ENCODE results near the gene MAPK14.

GRCh38 chr6:36136551-36136950, 108.9 kb downstream of the MAPK14 start:
- TF ChIP-seq CTCF (conservative IDR thresholded peaks at IDR 0.05; ENCODE audit: low read depth, low read length) (no peak), SMC3 (IDR thresholded peaks at IDR 0.05; ENCODE audit: low read depth, low read length) (no peak), POLR2A (IDR thresholded peaks at IDR 0.05; ENCODE audit: low read depth, low read length) (no peak), CEBPB (IDR thresholded peaks at IDR 0.05; ENCODE audit: low read depth, low read length) (no peak), USF2 (IDR thresholded peaks at IDR 0.05; ENCODE audit: low read depth, low read length) (no peak), FOS (IDR thresholded peaks at IDR 0.05; ENCODE audit: low read depth, low read length) (no peak), NFE2L2 (IDR thresholded peaks at IDR 0.05; ENCODE audit: low read depth, low read length) (no peak), MXI1 (IDR thresholded peaks at IDR 0.05; ENCODE audit: borderline replicate concordance, low read depth, low read length) (no peak), RFX5 (IDR thresholded peaks at IDR 0.05; ENCODE audit: low read depth, low read length) (no peak), BHLHE40 (IDR thresholded peaks at IDR 0.05; ENCODE audit: low read depth, low read length) (no peak), RAD21 (IDR thresholded peaks at IDR 0.05; ENCODE audit: low read length) (no peak), RCOR1 (IDR thresholded peaks at IDR 0.05; ENCODE audit: insufficient replicate concordance, low read length) (no peak)
